Colonic mucosa (tissue), 4 donors: Measurements from ENCODE around the gene RTN4RL2. TPM values are rescaled to one million over a fixed set of nuclear protein-coding genes. Genes with fewer than 3 reads are reported as not detected.

ENCODE experiments used
- DNase-seq: peaks from one replicate; pipeline ENCODE4 v3.0.0-alpha.2; 2020
- H3K27ac ChIP-seq: fragments of 200-600 bp; one replicate; pipeline ENCODE4 v1.8.0; 2021
- H3K27me3 ChIP-seq: fragments of 200-600 bp; one replicate; pipeline ENCODE4 v1.8.0; 2021
- H3K36me3 ChIP-seq: fragments of 200-600 bp; one replicate; pipeline ENCODE4 v1.8.0; 2021
- H3K4me1 ChIP-seq: fragments of 200-600 bp; one replicate; pipeline ENCODE4 v1.8.0; 2021; ENCODE audit warnings: mild to moderate bottlenecking
- H3K4me3 ChIP-seq: fragments of 200-600 bp; one replicate; pipeline ENCODE4 v1.8.0; 2021
- H3K9ac ChIP-seq, 2 donors: one replicate each; pipeline ENCODE4 v1.7.0; 2013; ENCODE audit warnings: control low read depth in 2 of 2, low read depth in 2 of 2, low read length in 2 of 2
- H3K9me3 ChIP-seq: fragments of 200-600 bp; one replicate; pipeline ENCODE4 v1.8.0; 2021
- intact Hi-C: fragments of 100-400 bp; cut with DNase I; formaldehyde crosslinking; loops from one replicate; pipeline ENCODE4 v1.14.1; 2022
- total RNA-seq, 2 donors: library from RNA; stranded (reverse); fragmentation: NEBNext Ultra II Directional in 1 of 2; extraction: Animal tissue kit (Norgen Biotek cat#: 25700) in 1 of 2; gene quantifications; one replicate each; pipeline ENCODE4 v1.2.1, GENCODE V29; 2021
- TF ChIP-seq, protein P1 (sequence below): fragments of 200-600 bp; IDR thresholded peaks from one replicate; pipeline ENCODE4 v1.8.0; 2022; ENCODE audit warnings: antibody characterized with exemption, mild to moderate bottlenecking
- donor health status: healthy.
- donor health status: DM: no; HTN: no; CAD: no.
- donor health status: DM: no; HTN: no; CAD: no.

The RTN4RL2 gene
- total RNA-seq, 2 donors from 2014 or later = 0.54 to 0.82 TPM

DNA sequence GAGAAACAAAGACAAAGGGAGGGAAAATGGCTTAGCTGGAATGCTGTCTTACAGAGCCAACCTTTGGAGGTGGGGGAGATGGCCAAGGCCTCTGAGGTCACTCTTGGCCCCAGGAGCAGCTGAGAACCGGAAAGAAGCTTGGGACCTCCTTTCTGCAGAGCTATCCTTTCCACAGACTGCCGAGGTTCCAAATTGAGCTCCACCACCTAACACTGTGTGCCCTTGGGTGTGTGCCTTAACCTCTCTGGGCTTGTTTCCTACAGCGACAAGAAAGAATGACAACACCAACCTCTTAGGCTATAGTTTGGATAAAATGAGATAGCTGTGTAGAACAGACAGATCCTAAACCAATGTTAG, 23.2 kb downstream of the RTN4RL2 start:
- intact Hi-C loops = no loop called here
- Histone ChIP-seq H3K9me3 (no peaks in the 10 kb centered on the region), H3K4me3 (no peak overlapping the region), H3K9ac (no peak overlapping the region), H3K27me3 (peaks cover 11% of the 10 kb centered on the region), H3K27ac (no peak overlapping the region), H3K4me1 (peaks cover 4% of the 10 kb centered on the region), H3K36me3 (no peaks in the 10 kb centered on the region)
- DNase-seq = no peak
- TF ChIP-seq, protein P1, sequence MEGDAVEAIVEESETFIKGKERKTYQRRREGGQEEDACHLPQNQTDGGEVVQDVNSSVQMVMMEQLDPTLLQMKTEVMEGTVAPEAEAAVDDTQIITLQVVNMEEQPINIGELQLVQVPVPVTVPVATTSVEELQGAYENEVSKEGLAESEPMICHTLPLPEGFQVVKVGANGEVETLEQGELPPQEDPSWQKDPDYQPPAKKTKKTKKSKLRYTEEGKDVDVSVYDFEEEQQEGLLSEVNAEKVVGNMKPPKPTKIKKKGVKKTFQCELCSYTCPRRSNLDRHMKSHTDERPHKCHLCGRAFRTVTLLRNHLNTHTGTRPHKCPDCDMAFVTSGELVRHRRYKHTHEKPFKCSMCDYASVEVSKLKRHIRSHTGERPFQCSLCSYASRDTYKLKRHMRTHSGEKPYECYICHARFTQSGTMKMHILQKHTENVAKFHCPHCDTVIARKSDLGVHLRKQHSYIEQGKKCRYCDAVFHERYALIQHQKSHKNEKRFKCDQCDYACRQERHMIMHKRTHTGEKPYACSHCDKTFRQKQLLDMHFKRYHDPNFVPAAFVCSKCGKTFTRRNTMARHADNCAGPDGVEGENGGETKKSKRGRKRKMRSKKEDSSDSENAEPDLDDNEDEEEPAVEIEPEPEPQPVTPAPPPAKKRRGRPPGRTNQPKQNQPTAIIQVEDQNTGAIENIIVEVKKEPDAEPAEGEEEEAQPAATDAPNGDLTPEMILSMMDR = no peak

DNA sequence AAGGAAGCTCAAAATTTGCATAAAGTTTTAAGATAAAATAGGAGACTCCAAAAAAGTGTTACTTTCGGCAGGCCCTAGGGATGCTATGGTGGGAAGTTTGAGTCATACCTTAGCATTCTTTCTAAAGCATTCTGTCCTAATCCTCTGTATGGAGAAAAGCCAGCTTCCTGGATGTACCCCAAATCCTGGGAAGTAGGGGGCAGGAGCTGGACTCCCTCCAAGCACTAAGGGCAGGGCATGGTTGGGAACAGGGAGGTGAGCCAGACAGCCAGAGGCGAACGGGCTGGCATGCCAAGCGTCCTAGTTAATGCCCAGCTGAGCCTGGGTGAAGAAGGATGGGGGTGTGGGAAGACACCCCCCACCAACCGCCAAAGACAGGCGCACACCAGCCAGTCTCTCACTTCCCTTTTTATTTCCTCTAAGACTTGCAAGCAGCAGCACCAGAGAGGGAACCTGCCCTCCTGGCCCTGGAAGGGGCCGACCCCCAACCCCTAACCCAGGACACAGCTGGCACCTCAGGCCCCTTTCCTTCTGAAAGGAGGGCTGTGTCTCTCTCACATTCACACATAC, 23.9 kb downstream of the RTN4RL2 start:
- no peak overlapping the region for H3K27ac ChIP-seq
- no peak overlapping the region for H3K9ac ChIP-seq
- H3K36me3 ChIP-seq = no peaks in the 10 kb centered on the region
- H3K4me3 ChIP-seq = no peak overlapping the region
- no peak for DNase-seq
- H3K27me3 ChIP-seq = peaks cover 11% of the 10 kb centered on the region
- TF ChIP-seq, protein P1 = no peak
- intact Hi-C loops = no loop called here
- H3K4me1 ChIP-seq = peaks cover 4% of the 10 kb centered on the region
- no peaks in the 10 kb centered on the region for H3K9me3 ChIP-seq

DNA sequence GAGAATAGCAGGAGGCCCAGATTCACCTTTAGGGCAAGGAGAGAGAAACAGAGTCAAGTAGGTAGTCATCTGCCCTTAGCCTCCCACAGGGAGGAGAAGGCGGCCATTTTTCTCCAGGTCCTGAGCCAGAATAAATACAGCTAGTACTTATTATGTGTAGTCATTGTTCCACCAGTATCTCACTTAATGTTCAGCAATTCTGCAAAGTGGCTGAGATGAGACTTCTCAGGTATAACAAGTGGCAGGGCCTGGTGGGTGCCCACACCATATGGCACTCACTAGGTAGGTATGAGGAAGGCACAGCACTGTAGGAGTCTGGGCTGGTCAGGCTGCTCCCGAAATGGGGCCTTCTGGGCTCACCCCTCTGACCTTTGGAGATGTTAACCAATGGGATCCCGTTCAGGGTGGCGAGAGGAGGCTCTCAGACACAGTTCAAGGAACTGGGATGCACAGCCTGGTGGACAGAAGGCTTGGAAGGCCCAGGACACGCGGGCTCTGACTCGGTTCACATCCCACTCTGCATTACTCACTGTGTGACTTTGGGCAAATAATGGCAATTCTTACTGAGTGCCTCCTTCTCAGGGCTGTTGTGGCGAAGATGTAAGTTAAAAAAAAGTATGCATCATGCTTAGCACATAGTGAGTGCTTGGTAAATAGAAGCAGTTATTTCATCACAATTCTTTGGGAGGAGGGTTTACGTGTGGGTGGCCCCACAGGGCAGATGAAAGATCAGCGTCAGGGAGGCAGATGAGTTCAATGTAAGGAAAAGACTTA, 25.1 kb downstream of the RTN4RL2 start:
- H3K27ac ChIP-seq = no peak overlapping the region
- DNase-seq = no peak
- H3K9me3 ChIP-seq = no peaks in the 10 kb centered on the region
- no peaks in the 10 kb centered on the region for H3K36me3 ChIP-seq
- intact Hi-C loops = no loop called here
- TF ChIP-seq, protein P1 = no peak
- no peak overlapping the region for H3K9ac ChIP-seq
- H3K4me3 ChIP-seq = no peak overlapping the region
- H3K4me1 ChIP-seq = peaks cover 4% of the 10 kb centered on the region
- peaks cover 11% of the 10 kb centered on the region for H3K27me3 ChIP-seq

DNA sequence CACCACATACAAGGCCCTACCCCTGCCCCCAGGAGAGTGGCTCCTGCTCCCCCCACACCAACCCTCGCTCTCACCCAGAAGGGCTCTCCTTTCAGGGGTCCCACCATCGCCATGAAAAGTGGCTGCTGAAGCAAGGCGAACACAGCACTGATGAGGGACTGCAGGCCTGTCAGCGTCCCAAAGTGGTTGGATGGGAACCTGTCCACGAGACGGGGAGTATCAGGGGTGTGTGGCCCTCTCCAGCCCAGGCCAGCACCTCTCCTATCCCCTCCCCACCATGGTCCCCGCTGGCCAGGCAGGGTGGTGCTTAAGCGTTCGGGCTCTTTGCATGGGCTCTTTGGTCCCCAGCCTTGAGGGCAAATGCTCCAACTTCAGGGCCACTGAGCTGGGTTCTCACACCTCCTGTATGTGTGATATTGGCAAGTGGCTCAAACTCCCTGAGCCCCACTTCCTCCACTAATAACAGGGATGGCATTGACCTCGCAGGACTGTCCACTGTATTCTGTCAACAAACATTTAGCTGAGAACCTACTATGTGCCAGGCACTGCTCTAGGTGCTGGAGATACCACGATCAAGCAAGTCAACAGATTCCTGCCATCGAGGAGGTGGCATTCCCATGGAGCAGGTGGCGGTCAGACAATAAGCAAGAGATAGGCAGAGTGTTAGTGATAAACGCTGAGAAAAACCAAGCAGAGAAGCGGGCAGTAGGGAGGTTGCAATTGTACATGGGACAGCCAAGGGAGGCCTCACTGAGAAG, 26.9 kb downstream of the RTN4RL2 start:
- intact Hi-C loops = no loop called here
- peaks cover 11% of the 10 kb centered on the region for H3K27me3 ChIP-seq
- no peaks in the 10 kb centered on the region for H3K9me3 ChIP-seq
- H3K36me3 ChIP-seq = no peaks in the 10 kb centered on the region
- TF ChIP-seq, protein P1 = no peak
- H3K27ac ChIP-seq = no peak overlapping the region
- no peak for DNase-seq
- peaks cover 4% of the 10 kb centered on the region for H3K4me1 ChIP-seq
- no peak overlapping the region for H3K4me3 ChIP-seq
- no peak overlapping the region for H3K9ac ChIP-seq

DNA sequence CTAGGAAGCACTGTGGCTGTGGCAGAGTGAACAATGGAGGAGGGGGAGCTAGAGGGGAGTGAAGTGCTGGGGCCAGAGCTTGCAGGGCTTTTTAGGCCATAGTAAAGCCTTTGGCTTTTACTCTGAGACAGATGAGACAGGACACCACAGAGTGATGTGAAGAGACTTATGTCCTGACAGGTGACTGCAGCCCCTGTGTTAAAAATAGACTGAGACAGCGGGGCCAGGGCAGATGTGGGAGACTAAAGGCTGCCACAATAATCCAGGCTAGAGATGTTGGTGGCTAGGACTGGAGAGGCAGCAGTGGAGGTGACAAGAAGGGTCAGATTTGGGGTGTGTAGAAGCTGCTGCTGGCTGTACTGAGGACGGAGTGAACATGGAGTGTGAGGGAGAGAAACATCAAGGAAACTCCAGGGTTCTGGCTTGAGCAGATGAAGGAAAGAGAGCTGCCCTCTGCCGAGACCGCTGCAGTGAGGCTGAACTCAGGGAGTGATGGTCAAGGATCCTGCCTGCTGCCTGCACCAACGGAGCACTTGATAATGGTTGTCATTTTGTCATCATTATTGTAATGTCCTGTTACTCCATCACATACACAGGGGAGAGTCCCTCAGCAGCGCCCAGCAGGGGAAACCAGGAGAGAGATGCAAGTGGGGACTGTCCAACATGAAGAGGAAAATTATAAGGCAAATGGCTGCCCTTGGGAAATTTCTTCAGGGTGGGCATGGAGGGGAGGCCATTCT, 27.8 kb downstream of the RTN4RL2 start:
- intact Hi-C loops = no loop called here
- TF ChIP-seq, protein P1 = no peak
- Histone ChIP-seq H3K9me3 (no peaks in the 10 kb centered on the region), H3K36me3 (no peaks in the 10 kb centered on the region), H3K4me1 (no peaks in the 10 kb centered on the region), H3K27ac (no peak overlapping the region), H3K4me3 (no peak overlapping the region), H3K9ac (no peak overlapping the region), H3K27me3 (peaks cover 4% of the 10 kb centered on the region)
- no peak for DNase-seq
